KMS-11 (cell line): Measurements from ENCODE around the gene MEGF10.
"Not testable (repeated sequence)": the region's sequence is repeated elsewhere in the genome, so short reads cannot be mapped to it uniquely, and the experiment has no call there.

ENCODE experiments used
- H2AFZ ChIP-seq: fragments of 200-600 bp; sonication (generic); 2 replicates; pipeline ENCODE4 v1.6.1; 2016; ENCODE audit warnings: antibody characterized with exemption, mixed run types, low read depth
- H3K27ac ChIP-seq: fragments of 200-600 bp; sonication (generic); 2 replicates; pipeline ENCODE4 v1.6.1; 2016; ENCODE audit warnings: mild to moderate bottlenecking, mixed run types
- H3K27me3 ChIP-seq: fragments of 200-600 bp; sonication (generic); 2 replicates; pipeline ENCODE4 v1.6.1; 2017; ENCODE audit warnings: mild to moderate bottlenecking, low read depth, mixed run types, moderate library complexity; ENCODE audit not compliant: insufficient read depth
- H3K36me3 ChIP-seq: fragments of 200-600 bp; sonication (generic); 2 replicates; pipeline ENCODE4 v1.6.1; 2017; ENCODE audit warnings: mild to moderate bottlenecking, mixed run types; ENCODE audit not compliant: insufficient read depth
- H3K4me1 ChIP-seq: fragments of 200-600 bp; sonication (generic); 2 replicates; pipeline ENCODE4 v1.6.1; 2016; ENCODE audit warnings: mild to moderate bottlenecking, low read depth, mixed run types; ENCODE audit not compliant: poor library complexity, severe bottlenecking
- H3K4me2 ChIP-seq: fragments of 200-600 bp; sonication (generic); 2 replicates; pipeline ENCODE4 v1.7.0; 2016; ENCODE audit warnings: mild to moderate bottlenecking, mixed run types
- H3K4me3 ChIP-seq: fragments of 200-600 bp; sonication (generic); IDR thresholded peaks from 2 replicates; pipeline ENCODE4 v1.6.1; 2017; ENCODE audit warnings: low read depth, low read length, mixed read lengths; ENCODE audit not compliant: insufficient read depth
- H3K79me2 ChIP-seq: fragments of 200-600 bp; sonication (generic); 2 replicates; pipeline ENCODE4 v1.6.1; 2016; ENCODE audit warnings: low read depth, mixed run types; ENCODE audit not compliant: insufficient read depth
- H3K9ac ChIP-seq: fragments of 200-600 bp; sonication (generic); 2 replicates; pipeline ENCODE4 v1.6.1; 2016; ENCODE audit warnings: mild to moderate bottlenecking, mixed run types
- H4K20me1 ChIP-seq: fragments of 200-600 bp; sonication (generic); 2 replicates; pipeline ENCODE4 v1.6.1; 2016; ENCODE audit warnings: mild to moderate bottlenecking, mixed run types; ENCODE audit not compliant: insufficient read depth
- TF ChIP-seq, protein P1 (sequence below): fragments of 200-600 bp; sonication (generic); conservative IDR thresholded peaks from 2 replicates; pipeline ENCODE4 v1.6.1; 2017; ENCODE audit warnings: low read depth, mild to moderate bottlenecking, antibody characterized with exemption, low read length, moderate library complexity, mixed read lengths

The MEGF10 gene

GRCh38 chr5:127311781-127312525, 21.4 kb downstream of the MEGF10 start:
- TF ChIP-seq, protein P1, sequence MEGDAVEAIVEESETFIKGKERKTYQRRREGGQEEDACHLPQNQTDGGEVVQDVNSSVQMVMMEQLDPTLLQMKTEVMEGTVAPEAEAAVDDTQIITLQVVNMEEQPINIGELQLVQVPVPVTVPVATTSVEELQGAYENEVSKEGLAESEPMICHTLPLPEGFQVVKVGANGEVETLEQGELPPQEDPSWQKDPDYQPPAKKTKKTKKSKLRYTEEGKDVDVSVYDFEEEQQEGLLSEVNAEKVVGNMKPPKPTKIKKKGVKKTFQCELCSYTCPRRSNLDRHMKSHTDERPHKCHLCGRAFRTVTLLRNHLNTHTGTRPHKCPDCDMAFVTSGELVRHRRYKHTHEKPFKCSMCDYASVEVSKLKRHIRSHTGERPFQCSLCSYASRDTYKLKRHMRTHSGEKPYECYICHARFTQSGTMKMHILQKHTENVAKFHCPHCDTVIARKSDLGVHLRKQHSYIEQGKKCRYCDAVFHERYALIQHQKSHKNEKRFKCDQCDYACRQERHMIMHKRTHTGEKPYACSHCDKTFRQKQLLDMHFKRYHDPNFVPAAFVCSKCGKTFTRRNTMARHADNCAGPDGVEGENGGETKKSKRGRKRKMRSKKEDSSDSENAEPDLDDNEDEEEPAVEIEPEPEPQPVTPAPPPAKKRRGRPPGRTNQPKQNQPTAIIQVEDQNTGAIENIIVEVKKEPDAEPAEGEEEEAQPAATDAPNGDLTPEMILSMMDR: no peak
- no peak overlapping the region for H2AFZ ChIP-seq
- H4K20me1 ChIP-seq: no peaks in the 10 kb centered on the region
- H3K9ac ChIP-seq: no peak overlapping the region
- H3K27me3 ChIP-seq: no peaks in the 10 kb centered on the region
- no peaks in the 10 kb centered on the region for H3K79me2 ChIP-seq
- no peak overlapping the region for H3K4me3 ChIP-seq
- H3K4me1 ChIP-seq: peaks cover 2% of the 10 kb centered on the region
- H3K27ac ChIP-seq: no peak overlapping the region
- H3K4me2 ChIP-seq: no peak overlapping the region
- H3K36me3 ChIP-seq: no peaks in the 10 kb centered on the region

DNA sequence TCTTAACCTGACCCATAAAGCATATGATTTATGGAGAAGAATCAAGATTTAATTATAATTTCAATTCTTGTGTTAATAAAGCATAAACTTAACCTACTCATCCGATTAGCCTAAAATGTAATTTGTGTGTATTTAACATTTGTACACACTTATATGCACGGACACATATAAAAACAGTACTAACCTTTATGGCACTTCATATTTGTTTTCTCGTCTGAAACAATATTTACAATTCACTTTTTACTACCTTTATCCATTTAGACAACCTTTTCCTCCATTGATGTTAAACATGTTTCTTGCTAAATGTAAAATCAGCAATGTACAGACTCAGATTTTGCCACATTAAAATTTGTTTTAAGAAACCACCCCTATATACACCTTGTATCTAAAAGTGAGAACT, 22.8 kb downstream of the MEGF10 start:
- H3K4me3 ChIP-seq: no peak overlapping the region
- H2AFZ ChIP-seq: no peak overlapping the region
- H4K20me1 ChIP-seq: no peaks in the 10 kb centered on the region
- H3K79me2 ChIP-seq: no peaks in the 10 kb centered on the region
- no peaks in the 10 kb centered on the region for H3K27me3 ChIP-seq
- TF ChIP-seq, protein P1: no peak
- H3K9ac ChIP-seq: no peak overlapping the region
- H3K27ac ChIP-seq: no peak overlapping the region
- H3K4me2 ChIP-seq: no peak overlapping the region; the same call in 1 of the 2 replicates
- peaks cover 2% of the 10 kb centered on the region for H3K4me1 ChIP-seq
- H3K36me3 ChIP-seq: no peaks in the 10 kb centered on the region

DNA sequence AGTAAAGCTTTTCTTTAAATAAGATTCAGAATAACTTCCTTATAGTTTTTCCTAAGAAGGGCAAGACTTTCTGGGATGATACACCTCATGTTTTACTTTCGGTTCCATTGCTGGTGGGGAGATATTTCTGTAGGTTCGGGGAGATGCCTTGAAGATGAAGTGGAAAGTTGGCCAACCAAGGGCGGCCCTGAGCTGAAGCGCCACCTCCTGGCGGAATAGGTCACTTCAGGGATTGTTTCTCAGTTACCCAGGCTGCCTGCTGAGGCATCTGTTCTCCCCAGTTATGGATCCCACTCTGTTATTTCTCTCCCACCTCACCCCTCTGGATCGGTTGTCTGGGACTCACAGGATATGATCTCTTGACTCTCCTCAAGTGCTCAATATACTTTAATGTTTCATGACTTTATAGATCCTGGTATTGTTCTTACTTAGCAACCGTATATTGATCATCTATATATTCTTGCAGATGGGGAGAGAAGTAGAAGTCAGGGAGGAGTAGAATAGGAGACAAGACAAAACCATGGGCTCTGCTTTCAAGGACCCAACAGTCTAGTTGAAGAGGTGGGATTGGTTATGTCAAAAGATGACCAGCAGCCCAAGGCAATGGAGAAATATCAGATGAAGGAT, 23.4 kb downstream of the MEGF10 start:
- H3K4me1 ChIP-seq: peaks cover 2% of the 10 kb centered on the region
- no peak overlapping the region for H3K9ac ChIP-seq
- no peak overlapping the region for H3K27ac ChIP-seq
- TF ChIP-seq, protein P1: peak; percentile 91
- no peaks in the 10 kb centered on the region for H3K36me3 ChIP-seq
- no peak overlapping the region for H2AFZ ChIP-seq
- H3K4me3 ChIP-seq: no peak overlapping the region
- no peaks in the 10 kb centered on the region for H3K27me3 ChIP-seq
- H3K4me2 ChIP-seq: no peak overlapping the region; the same call in 1 of the 2 replicates
- no peaks in the 10 kb centered on the region for H4K20me1 ChIP-seq
- no peaks in the 10 kb centered on the region for H3K79me2 ChIP-seq

DNA sequence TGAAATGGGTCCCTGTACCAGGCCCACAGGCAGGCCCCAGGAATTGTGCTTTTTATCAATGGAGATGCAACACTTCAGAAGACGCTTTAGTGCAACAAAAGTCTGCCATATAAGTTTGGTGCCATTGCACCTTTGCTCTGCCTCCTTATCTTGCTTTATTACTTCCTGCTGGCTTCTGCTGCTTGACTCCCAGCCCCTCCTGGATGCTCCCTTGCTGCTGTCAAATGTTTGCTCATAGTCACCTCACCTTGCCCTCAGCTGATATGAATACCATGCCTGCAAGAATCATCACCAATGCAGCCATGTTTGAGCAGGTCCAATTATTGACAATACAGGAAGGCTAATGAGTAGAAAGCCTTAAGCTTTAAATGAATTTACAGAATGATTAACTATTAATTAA, 25.4 kb downstream of the MEGF10 start:
- Histone ChIP-seq H3K79me2 (no peaks in the 10 kb centered on the region), H4K20me1 (no peaks in the 10 kb centered on the region), H3K27me3 (no peaks in the 10 kb centered on the region), H3K4me1 (peaks cover 21% of the 10 kb centered on the region), H3K9ac (no peak overlapping the region), H3K4me3 (no peak overlapping the region), H2AFZ (no peak overlapping the region), H3K36me3 (no peaks in the 10 kb centered on the region), H3K4me2 (no peak overlapping the region), H3K27ac (no peak overlapping the region)
- TF ChIP-seq, protein P1: no peak

DNA sequence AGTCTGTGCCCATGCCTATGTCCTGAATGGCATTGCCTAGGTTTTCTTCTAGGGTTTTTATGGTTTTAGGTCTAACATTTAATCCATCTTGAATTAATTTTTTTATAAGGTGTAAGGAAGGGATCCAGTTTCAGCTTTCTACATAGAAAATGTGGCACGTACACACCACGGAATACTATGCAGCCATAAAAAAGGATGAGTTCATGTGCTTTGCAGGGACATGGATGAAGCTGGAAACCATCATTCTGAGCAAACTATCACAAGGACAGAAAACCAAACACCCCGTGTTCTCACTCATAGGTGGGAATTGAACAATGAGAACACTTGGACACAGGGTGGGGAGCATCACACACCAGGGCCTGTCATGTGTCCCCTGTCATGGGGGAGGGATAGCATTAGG, 26.8 kb downstream of the MEGF10 start:
- H4K20me1 ChIP-seq, H3K27ac ChIP-seq, H3K4me3 ChIP-seq, H2AFZ ChIP-seq, H3K36me3 ChIP-seq, H3K9ac ChIP-seq, H3K27me3 ChIP-seq, H3K4me2 ChIP-seq, H3K79me2 ChIP-seq: not testable (repeated sequence)
- H3K4me1 ChIP-seq: peaks cover 35% of the 10 kb centered on the region
